ENCODE data around the gene DENND1A.

The DENND1A gene

GRCh38 chr9:123861756-123862120, 68.2 kb downstream of the DENND1A start:
- TF ChIP-seq, protein P1, sequence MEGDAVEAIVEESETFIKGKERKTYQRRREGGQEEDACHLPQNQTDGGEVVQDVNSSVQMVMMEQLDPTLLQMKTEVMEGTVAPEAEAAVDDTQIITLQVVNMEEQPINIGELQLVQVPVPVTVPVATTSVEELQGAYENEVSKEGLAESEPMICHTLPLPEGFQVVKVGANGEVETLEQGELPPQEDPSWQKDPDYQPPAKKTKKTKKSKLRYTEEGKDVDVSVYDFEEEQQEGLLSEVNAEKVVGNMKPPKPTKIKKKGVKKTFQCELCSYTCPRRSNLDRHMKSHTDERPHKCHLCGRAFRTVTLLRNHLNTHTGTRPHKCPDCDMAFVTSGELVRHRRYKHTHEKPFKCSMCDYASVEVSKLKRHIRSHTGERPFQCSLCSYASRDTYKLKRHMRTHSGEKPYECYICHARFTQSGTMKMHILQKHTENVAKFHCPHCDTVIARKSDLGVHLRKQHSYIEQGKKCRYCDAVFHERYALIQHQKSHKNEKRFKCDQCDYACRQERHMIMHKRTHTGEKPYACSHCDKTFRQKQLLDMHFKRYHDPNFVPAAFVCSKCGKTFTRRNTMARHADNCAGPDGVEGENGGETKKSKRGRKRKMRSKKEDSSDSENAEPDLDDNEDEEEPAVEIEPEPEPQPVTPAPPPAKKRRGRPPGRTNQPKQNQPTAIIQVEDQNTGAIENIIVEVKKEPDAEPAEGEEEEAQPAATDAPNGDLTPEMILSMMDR (IDR thresholded peaks at IDR 0.05; ENCODE audit: low read depth, low read length), result no peak
- no peak for DNase-seq (ENCODE audit: extremely low read depth, low read depth)

DNA sequence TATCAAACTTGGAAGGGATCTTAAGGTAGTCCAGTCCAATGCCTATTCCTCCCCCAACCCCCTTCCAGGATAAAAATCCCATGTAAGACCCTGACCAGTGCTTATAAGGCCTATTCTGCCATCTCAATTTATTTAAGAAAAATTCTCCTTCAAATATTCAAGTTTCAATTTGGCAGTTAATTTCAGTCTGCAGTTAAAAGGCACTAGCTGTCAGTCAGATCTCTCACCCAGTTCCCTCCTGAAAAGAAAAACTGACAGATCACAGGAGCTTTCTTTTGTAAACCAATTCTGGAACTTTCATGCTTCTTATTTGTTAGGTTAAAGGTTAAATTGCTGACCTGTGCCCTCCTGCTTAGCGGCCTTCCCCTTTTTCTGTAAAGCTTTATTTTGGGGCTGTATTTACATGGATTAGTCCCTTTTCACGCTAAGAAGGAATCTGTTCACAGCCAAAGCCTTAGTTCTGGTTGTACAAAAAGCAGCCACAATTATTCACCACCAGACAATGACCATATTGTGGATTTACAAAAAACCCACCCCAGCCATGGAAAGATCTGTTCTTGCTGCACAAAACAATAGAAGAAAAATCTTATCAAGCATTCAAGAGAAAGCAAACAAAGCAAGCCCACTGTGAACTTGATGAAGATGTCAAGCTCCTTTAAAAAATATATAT, 68.7 kb downstream of the DENND1A start:
- TF ChIP-seq, protein P1 (IDR thresholded peaks at IDR 0.05; ENCODE audit: low read depth, low read length), result no peak
- DNase-seq (ENCODE audit: extremely low read depth, low read depth), result no peak

- TF ChIP-seq, protein P1 (IDR thresholded peaks at IDR 0.05; ENCODE audit: low read depth, low read length), result no peak
- DNase-seq (ENCODE audit: extremely low read depth, low read depth), result no peak
These were observed 69.3 kb downstream of the DENND1A start for GRCh38 chr9:123860603-123861002.

- DNase-seq (ENCODE audit: extremely low read depth, low read depth), result no peak
- TF ChIP-seq, protein P1 (IDR thresholded peaks at IDR 0.05; ENCODE audit: low read depth, low read length), result no peak
These were observed 77.5 kb downstream of the DENND1A start for GRCh38 chr9:123852403-123852802.

- no peak for DNase-seq (ENCODE audit: extremely low read depth, low read depth)
- TF ChIP-seq, protein P1 (IDR thresholded peaks at IDR 0.05; ENCODE audit: low read depth, low read length), result no peak
These were observed 78.1 kb downstream of the DENND1A start for GRCh38 chr9:123851851-123852250.

DNA sequence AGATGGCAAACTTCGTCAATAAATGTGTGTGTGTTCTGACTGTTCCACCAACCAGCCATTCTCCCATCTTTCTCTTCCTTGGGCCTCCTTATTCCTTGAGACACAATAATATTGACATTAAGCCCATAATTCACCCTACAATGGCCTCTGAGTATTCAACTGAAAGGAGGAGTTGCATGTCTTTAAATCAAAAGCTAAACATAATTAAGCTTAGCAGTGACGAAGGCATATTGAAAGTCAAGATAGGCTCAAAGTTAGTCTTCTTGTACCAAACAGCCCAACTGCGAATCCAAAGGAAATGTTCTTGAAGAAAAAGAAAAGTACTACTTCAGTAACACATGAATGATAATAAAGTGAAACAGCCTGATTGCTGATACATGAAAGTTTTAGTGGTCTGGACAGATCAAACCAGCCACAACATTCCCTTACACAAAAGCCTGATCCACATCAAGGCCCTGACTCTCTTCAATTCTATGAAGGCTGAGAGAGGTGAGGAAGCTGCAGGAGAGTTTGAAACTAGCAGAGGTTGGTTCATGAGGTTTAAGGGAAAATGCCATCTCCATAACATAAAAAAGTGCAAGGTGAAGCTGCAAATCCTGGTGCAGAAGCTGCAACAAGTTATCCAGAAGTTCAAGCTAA, 81.4 kb downstream of the DENND1A start:
- TF ChIP-seq, protein P1 (IDR thresholded peaks at IDR 0.05; ENCODE audit: low read depth, low read length), result no peak
- no peak for DNase-seq (ENCODE audit: extremely low read depth, low read depth)

GRCh38 chr9:123846966-123847365, 83.0 kb downstream of the DENND1A start:
- TF ChIP-seq, protein P1 (IDR thresholded peaks at IDR 0.05; ENCODE audit: low read depth, low read length), result no peak
- no peak for DNase-seq (ENCODE audit: extremely low read depth, low read depth)
